ENCODE results near the gene GRIN1.

DNA sequence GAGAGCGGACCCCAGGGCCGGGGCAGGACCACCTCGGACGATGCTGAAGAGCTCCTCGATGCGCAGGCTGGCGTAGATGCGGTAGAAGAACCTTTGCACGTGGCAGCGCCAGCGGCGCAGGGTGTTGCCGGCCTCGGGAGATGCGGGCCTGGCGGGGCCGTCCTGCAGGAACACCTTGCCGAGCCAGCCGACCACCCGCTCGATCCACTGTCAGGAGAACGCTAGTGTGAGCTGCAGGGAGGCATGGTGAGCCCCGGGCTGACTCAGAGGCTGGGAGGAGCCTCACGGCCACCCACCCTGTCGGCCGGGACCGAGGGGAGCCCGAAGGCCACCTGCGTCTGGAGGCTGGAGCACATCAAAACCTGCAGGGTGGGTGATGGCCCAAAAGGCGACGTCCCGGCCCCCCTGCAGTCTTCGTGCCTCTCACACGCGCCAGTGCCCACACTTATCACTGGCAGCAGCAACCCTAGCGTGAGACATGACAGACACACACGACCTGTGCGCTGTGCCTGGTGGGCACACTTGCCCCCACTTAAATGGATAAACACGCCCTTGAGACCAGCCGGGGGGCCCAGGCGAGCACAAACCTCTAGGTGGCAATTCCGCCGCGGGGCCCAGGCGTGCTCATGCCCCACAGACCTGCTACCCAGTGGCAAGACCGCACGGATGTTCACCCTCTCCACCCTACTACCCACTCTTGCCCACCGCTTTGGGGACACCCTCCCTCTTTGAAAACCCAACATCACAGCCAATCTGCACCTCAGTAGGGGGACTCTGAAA lies 46.1 kb downstream of the GRIN1 start:
- TF ChIP-seq, protein P1, sequence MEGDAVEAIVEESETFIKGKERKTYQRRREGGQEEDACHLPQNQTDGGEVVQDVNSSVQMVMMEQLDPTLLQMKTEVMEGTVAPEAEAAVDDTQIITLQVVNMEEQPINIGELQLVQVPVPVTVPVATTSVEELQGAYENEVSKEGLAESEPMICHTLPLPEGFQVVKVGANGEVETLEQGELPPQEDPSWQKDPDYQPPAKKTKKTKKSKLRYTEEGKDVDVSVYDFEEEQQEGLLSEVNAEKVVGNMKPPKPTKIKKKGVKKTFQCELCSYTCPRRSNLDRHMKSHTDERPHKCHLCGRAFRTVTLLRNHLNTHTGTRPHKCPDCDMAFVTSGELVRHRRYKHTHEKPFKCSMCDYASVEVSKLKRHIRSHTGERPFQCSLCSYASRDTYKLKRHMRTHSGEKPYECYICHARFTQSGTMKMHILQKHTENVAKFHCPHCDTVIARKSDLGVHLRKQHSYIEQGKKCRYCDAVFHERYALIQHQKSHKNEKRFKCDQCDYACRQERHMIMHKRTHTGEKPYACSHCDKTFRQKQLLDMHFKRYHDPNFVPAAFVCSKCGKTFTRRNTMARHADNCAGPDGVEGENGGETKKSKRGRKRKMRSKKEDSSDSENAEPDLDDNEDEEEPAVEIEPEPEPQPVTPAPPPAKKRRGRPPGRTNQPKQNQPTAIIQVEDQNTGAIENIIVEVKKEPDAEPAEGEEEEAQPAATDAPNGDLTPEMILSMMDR (IDR thresholded peaks at IDR 0.05), result no peak
- TF ChIP-seq EP300 (IDR thresholded peaks at IDR 0.05), result no peak
